Uterus (tissue), 2 donors: ENCODE results near the gene FSD1.

ENCODE experiments used
- CTCF ChIP-seq, 4 experiments: fragments of 200-600 bp in 2 of 4; fragments of 450-650 bp in 2 of 4; sonication (generic) in 2 of 4; IDR thresholded peaks; one replicate each; pipeline ENCODE4 v1.5.1; 2016 to 2019; ENCODE audit warnings: antibody characterized with exemption in 4 of 4, mild to moderate bottlenecking in 2 of 4, moderate library complexity in 1 of 4
- POLR2A ChIP-seq, 2 donors: fragments of 450-650 bp; IDR thresholded peaks; one replicate each; pipeline ENCODE4 v1.6.1; 2016; ENCODE audit warnings: antibody characterized with exemption in 2 of 2, mild to moderate bottlenecking in 1 of 2, moderate library complexity in 1 of 2

GRCh38 chr19:4365341-4365740 lies 60.9 kb downstream of the FSD1 start:
- TF ChIP-seq CTCF (IDR thresholded peaks at IDR 0.05) (no peak), POLR2A (IDR thresholded peaks at IDR 0.05) (no peak)
